Stimulated activated naive CD4-positive, alpha-beta T cell treated with Interleukin-2 at 50 U/mL for 16 hours (primary cell): ENCODE results near the gene TRMT11.
"Not testable (repeated sequence)": the region's sequence is repeated elsewhere in the genome, so short reads cannot be mapped to it uniquely, and the experiment has no call there.

Source experiments
- DNase-seq: peaks from one replicate; lab custom pipeline; 2025; lab: John Stamatoyannopoulos, UW

Gene TRMT11

DNA sequence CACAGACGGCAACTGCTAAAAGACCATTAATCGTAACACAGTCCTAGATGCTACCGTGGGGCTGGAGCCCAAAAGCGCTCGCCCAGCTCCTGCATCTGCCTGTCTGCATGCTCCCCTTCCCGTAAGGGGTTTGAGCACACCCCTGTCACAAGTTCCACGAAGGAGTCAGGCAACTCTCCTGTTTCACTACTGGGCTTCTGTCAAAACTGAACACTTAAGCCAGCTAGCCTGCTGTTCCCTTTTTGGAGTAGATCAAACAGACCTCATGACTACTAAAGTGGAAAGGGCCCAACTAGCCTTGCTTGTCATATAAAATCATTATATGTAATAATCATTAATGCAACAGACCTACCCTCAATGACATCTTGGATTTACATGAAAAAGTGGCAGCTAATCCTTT is 61.3 kb downstream of the TRMT11 start:
- DNase-seq, result no peak

GRCh38 chr6:126048635-126049034 is 62.3 kb downstream of the TRMT11 start:
- no peak for DNase-seq

DNA sequence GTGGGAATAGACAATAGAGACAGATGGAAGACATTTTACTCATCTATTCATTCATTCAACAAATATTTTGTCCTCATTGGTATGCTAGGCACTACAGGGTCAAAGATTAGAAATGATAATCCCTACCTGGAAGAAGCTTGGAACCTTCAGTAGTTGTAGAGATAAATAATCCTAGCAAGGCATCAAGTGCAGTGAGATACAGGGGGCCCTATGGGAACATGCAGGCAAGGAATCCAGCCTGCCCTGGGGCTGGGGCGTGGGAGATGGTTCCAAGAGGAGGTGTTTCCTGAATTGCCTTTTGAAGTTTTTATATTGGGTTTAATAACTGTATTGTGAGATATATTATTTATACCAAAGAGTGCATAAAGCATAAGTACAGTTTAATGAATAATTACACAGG is 64.5 kb downstream of the TRMT11 start:
- no peak for DNase-seq

GRCh38 chr6:126051791-126052190 is 65.5 kb downstream of the TRMT11 start:
- no peak for DNase-seq

DNA sequence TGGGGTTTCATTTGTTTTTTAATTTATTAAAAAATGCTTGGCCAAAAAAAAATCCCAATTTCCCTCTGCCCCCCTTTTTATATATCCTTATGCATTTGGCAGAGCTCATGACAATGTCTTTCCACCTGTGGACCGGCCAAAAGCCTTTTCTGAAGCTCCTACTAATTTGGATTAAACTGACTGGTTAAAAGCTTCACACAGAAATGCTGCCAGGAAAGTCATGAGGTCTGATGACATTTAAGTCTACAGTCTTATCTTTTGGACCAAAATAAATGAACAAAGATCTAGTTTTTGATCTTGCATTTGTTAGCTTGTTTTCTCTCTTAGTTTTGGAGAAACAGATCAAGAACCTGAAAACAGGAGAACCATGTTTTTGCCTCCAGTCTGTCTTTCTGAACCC is 66.1 kb downstream of the TRMT11 start:
- DNase-seq, result no peak

DNA sequence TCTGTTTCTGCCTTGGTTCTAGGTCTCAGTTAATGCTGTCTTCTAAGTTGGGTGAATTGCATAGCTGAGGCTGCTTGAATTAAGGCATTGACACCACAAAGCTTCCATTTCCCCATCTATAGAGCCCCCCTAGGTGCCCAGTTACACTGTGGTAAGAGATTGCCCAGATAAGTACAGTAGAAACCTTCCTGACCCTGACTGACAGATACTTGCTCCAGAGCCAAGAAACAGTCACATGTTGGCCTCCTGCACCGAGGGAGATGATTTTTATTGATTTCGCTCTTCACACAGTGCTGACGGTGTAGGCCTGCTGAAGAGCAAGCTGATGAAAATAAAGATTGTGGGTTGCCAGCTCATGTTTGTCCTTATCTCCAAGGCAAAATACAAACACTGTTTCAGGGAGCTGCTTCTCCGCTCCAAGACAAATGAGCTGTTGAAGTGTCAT is 67.9 kb downstream of the TRMT11 start:
- no peak for DNase-seq

- no peak for DNase-seq
These were observed 68.5 kb downstream of the TRMT11 start for GRCh38 chr6:126054802-126055201.

- DNase-seq, result no peak
These were observed 69.1 kb downstream of the TRMT11 start for GRCh38 chr6:126055449-126055848.

- no peak for DNase-seq
These were observed 70.1 kb downstream of the TRMT11 start for GRCh38 chr6:126056355-126057004.

GRCh38 chr6:126058085-126058484 is 71.7 kb downstream of the TRMT11 start:
- not testable (repeated sequence) for DNase-seq

GRCh38 chr6:126060400-126060799 is 74.1 kb downstream of the TRMT11 start:
- no peak for DNase-seq

GRCh38 chr6:126063512-126064146 is 77.3 kb downstream of the TRMT11 start:
- no peak for DNase-seq

DNA sequence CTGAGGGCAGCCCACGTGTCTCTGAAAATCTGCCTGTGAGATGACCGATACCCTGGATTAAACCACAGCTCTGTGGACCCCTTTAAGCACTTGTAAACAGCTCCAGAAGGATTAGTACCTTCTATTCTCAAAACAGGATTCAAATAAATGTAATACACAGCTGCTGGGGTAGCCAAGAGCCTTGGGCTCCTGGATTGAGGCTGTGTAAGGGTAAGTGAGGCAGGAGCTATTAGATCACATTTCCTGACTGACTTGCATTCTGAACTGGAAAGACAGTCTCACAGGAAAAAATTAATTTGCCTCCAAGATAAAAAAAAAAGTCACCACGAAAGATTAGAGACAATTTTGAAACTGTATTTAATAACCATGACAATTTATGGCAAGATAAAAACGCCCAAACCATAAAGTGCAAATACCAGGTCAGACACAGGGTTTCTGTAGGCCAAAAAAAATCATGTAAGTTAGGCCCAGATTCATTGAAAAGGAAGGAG is 78.0 kb downstream of the TRMT11 start:
- no peak for DNase-seq

DNA sequence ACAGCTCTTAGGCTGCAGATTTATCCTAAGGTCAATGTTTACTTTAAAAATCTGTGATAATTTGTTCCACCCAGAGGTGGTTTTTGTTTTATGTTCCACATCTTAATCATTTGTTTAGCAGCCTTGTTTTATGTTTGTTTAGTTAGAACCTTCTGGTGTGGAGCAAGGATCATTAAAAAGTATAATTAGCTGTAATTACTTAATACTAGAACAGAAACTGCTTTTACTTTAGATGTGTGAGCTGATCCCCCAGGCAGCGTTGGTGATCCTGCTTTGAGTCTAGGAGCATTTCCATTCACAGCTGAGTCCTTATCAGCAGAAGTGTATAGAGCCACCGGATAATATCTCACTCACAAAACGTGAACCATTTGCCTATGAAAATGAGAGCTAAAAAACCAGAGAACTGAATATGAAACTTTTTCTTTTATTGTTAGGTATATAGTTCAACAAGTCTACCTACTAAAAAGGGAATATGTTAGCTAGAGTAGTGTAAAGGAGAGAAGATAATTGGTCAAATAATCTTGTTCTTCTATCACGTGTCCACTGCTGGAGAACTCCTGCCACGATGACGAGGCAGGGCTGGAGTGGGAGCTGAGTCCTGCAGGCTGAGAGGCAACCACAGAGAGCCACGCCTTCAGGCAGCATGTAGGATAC is 78.5 kb downstream of the TRMT11 start:
- no peak for DNase-seq

GRCh38 chr6:126066053-126067048 is 80.0 kb downstream of the TRMT11 start:
- no peak for DNase-seq

- no peak for DNase-seq
These were observed 80.7 kb downstream of the TRMT11 start for GRCh38 chr6:126067073-126067472.

DNA sequence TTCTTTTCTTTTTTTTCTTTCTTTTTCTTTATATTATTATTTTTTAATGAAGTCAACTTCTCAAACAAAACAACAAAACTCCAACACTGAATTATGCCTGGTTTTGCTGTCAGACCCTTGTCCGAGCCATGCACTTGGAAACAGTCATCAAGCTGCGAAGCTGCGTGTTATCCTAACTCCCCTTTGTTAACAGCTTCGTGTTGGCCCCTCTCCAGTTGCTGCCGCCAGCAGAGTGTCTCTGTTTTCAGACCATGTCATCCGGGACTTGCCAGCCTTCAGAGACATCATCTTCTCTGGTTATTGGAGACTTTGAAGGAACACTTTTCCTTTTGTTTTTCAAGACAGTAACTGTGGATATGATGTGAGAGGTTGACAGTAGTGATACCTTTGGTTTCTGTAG is 83.1 kb downstream of the TRMT11 start:
- no peak for DNase-seq

DNA sequence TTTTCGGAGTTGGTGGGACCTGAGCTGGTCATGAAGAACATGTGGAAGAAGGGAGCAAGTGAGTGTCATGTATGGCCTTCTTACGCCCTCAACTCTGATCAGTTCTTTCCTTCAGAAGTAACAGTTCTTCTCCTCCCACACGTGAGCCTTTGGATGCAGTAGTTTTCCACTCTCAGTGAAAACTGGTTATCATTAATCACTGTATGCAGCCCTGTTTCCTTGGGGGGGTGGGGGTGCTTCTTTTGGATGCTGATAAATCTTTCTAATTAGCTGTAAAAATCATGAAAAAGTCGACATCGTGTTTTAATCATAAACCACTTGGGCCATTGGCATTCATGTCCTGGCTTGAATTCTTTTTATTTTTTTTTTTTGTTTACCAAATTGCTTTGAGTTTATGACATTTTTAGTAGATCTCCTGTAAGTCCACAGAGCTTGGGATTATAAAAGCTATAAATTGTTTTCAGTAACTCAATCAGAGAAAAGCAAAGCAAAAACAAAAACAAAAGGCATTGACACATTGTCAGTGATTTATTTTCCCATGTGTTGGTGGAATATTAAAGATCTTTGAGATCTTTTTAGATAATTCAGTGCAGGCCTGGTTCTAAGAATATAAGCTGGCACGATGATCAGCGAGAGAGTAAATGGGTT is 84.8 kb downstream of the TRMT11 start:
- no peak for DNase-seq

GRCh38 chr6:126072172-126072571 is 85.8 kb downstream of the TRMT11 start:
- no peak for DNase-seq

- DNase-seq, result no peak
These were observed 86.5 kb downstream of the TRMT11 start for GRCh38 chr6:126072834-126073233.

- no peak for DNase-seq
These were observed 89.2 kb downstream of the TRMT11 start for GRCh38 chr6:126075335-126076071.
